KMS-11 (cell line): ENCODE results near the gene KAZN.

Source experiments
- H2AFZ ChIP-seq: fragments of 200-600 bp; sonication (generic); 2 replicates; pipeline ENCODE4 v1.6.1; 2016; ENCODE audit warnings: antibody characterized with exemption, mixed run types, low read depth
- H3K27ac ChIP-seq: fragments of 200-600 bp; sonication (generic); 2 replicates; pipeline ENCODE4 v1.6.1; 2016; ENCODE audit warnings: mild to moderate bottlenecking, mixed run types
- H3K27me3 ChIP-seq: fragments of 200-600 bp; sonication (generic); 2 replicates; pipeline ENCODE4 v1.6.1; 2017; ENCODE audit warnings: mild to moderate bottlenecking, low read depth, mixed run types, moderate library complexity; ENCODE audit not compliant: insufficient read depth
- H3K36me3 ChIP-seq: fragments of 200-600 bp; sonication (generic); 2 replicates; pipeline ENCODE4 v1.6.1; 2017; ENCODE audit warnings: mild to moderate bottlenecking, mixed run types; ENCODE audit not compliant: insufficient read depth
- H3K4me1 ChIP-seq: fragments of 200-600 bp; sonication (generic); 2 replicates; pipeline ENCODE4 v1.6.1; 2016; ENCODE audit warnings: mild to moderate bottlenecking, low read depth, mixed run types; ENCODE audit not compliant: poor library complexity, severe bottlenecking
- H3K4me2 ChIP-seq: fragments of 200-600 bp; sonication (generic); 2 replicates; pipeline ENCODE4 v1.7.0; 2016; ENCODE audit warnings: mild to moderate bottlenecking, mixed run types
- H3K4me3 ChIP-seq: fragments of 200-600 bp; sonication (generic); IDR thresholded peaks from 2 replicates; pipeline ENCODE4 v1.6.1; 2017; ENCODE audit warnings: low read depth, low read length, mixed read lengths; ENCODE audit not compliant: insufficient read depth
- H3K79me2 ChIP-seq: fragments of 200-600 bp; sonication (generic); 2 replicates; pipeline ENCODE4 v1.6.1; 2016; ENCODE audit warnings: low read depth, mixed run types; ENCODE audit not compliant: insufficient read depth
- H3K9ac ChIP-seq: fragments of 200-600 bp; sonication (generic); 2 replicates; pipeline ENCODE4 v1.6.1; 2016; ENCODE audit warnings: mild to moderate bottlenecking, mixed run types
- H4K20me1 ChIP-seq: fragments of 200-600 bp; sonication (generic); 2 replicates; pipeline ENCODE4 v1.6.1; 2016; ENCODE audit warnings: mild to moderate bottlenecking, mixed run types; ENCODE audit not compliant: insufficient read depth
- CTCF ChIP-seq: fragments of 200-600 bp; sonication (generic); conservative IDR thresholded peaks from 2 replicates; pipeline ENCODE4 v1.6.1; 2017; ENCODE audit warnings: low read depth, mild to moderate bottlenecking, antibody characterized with exemption, low read length, moderate library complexity, mixed read lengths

The KAZN gene

GRCh38 chr1:14757286-14757625 lies 158.8 kb downstream of the KAZN start:
- H4K20me1 ChIP-seq: no peaks in the 10 kb centered on the region
- TF ChIP-seq CTCF: no peak
- no peak overlapping the region for H3K9ac ChIP-seq
- H3K36me3 ChIP-seq: no peaks in the 10 kb centered on the region
- no peak overlapping the region for H3K4me3 ChIP-seq
- no peaks in the 10 kb centered on the region for H3K4me1 ChIP-seq
- peaks cover 4% of the 10 kb centered on the region; the same call in 1 of the 2 replicates for H3K27me3 ChIP-seq
- no peaks in the 10 kb centered on the region for H3K79me2 ChIP-seq
- no peak overlapping the region for H3K27ac ChIP-seq
- no peak overlapping the region for H2AFZ ChIP-seq
- H3K4me2 ChIP-seq: no peak overlapping the region

- H3K36me3 ChIP-seq: no peaks in the 10 kb centered on the region
- H3K4me2 ChIP-seq: no peak overlapping the region
- no peak for TF ChIP-seq CTCF
- no peak overlapping the region for H3K4me3 ChIP-seq
- H3K9ac ChIP-seq: no peak overlapping the region
- H3K27ac ChIP-seq: no peak overlapping the region
- no peaks in the 10 kb centered on the region for H4K20me1 ChIP-seq
- H3K4me1 ChIP-seq: no peaks in the 10 kb centered on the region
- no peaks in the 10 kb centered on the region for H3K79me2 ChIP-seq
- peaks cover 6% of the 10 kb centered on the region; the same call in 1 of the 2 replicates for H3K27me3 ChIP-seq
- H2AFZ ChIP-seq: no peak overlapping the region
Observed at GRCh38 chr1:14759042-14759818, 160.7 kb downstream of the KAZN start.

GRCh38 chr1:14759843-14760242 lies 161.4 kb downstream of the KAZN start:
- Histone ChIP-seq H3K9ac (no peak overlapping the region), H3K27me3 (peaks cover 6% of the 10 kb centered on the region; the same call in 1 of the 2 replicates), H3K4me1 (no peaks in the 10 kb centered on the region), H3K36me3 (no peaks in the 10 kb centered on the region), H3K79me2 (no peaks in the 10 kb centered on the region), H3K27ac (no peak overlapping the region), H2AFZ (no peak overlapping the region), H3K4me3 (no peak overlapping the region), H3K4me2 (no peak overlapping the region), H4K20me1 (no peaks in the 10 kb centered on the region)
- no peak for TF ChIP-seq CTCF

- Histone ChIP-seq H3K4me3 (no peak overlapping the region), H3K4me1 (no peaks in the 10 kb centered on the region), H2AFZ (no peak overlapping the region), H3K79me2 (no peaks in the 10 kb centered on the region), H3K36me3 (no peaks in the 10 kb centered on the region), H3K9ac (no peak overlapping the region), H3K27ac (no peak overlapping the region), H3K4me2 (no peak overlapping the region), H3K27me3 (peaks cover 6% of the 10 kb centered on the region; the same call in 1 of the 2 replicates), H4K20me1 (no peaks in the 10 kb centered on the region)
- no peak for TF ChIP-seq CTCF
Observed at GRCh38 chr1:14760780-14761179, 162.3 kb downstream of the KAZN start.
